OCI-LY1 (cell line): Measurements from ENCODE around the gene CD2AP.

Experiments used
- H2AFZ ChIP-seq: fragments of 200-600 bp; sonication (generic), shearing (Covaris generic); 2 replicates; pipeline ENCODE4 v1.6.0; 2014; ENCODE audit warnings: antibody characterized with exemption, mild to moderate bottlenecking, low read length
- H3F3A ChIP-seq: fragments of 200-600 bp; sonication (generic), shearing (Covaris generic); 2 replicates; pipeline ENCODE4 v1.6.0; 2014; ENCODE audit warnings: mild to moderate bottlenecking, antibody characterized with exemption, low read length, moderate library complexity; ENCODE audit not compliant: insufficient read depth
- H3K27ac ChIP-seq: fragments of 200-600 bp; sonication (generic); 2 replicates; pipeline ENCODE4 v1.5.1; 2014; ENCODE audit warnings: low read length, mixed run types, mild to moderate bottlenecking, low read depth; ENCODE audit not compliant: poor library complexity, severe bottlenecking
- H3K27me3 ChIP-seq: fragments of 200-600 bp; sonication (generic); 2 replicates; pipeline ENCODE4 v1.6.0; 2014; ENCODE audit warnings: antibody characterized with exemption, mild to moderate bottlenecking, low read length, moderate library complexity; ENCODE audit not compliant: insufficient read depth
- H3K36me3 ChIP-seq: fragments of 200-600 bp; sonication (generic); 2 replicates; pipeline ENCODE4 v1.6.1; 2014; ENCODE audit warnings: mild to moderate bottlenecking, antibody characterized with exemption, low read length, moderate library complexity, mixed read lengths; ENCODE audit not compliant: insufficient read depth
- H3K4me1 ChIP-seq: fragments of 200-600 bp; sonication (generic); 2 replicates; pipeline ENCODE4 v1.5.1; 2014; ENCODE audit warnings: mild to moderate bottlenecking, low read length, moderate library complexity; ENCODE audit not compliant: insufficient read depth, severe bottlenecking
- H3K4me2 ChIP-seq: fragments of 200-600 bp; sonication (generic), shearing (Covaris generic); 2 replicates; pipeline ENCODE4 v1.6.1; 2014; ENCODE audit warnings: low read length
- H3K4me3 ChIP-seq: fragments of 200-600 bp; sonication (generic); 2 replicates; pipeline ENCODE4 v1.5.1; 2014; ENCODE audit warnings: low read length, low read depth, mild to moderate bottlenecking, mixed read lengths; ENCODE audit not compliant: poor library complexity, severe bottlenecking
- H3K79me2 ChIP-seq: fragments of 200-600 bp; shearing (Covaris generic); 2 replicates; pipeline ENCODE4 v1.6.1; 2016; ENCODE audit warnings: mixed run types, low read length, mixed read lengths; ENCODE audit not compliant: insufficient read depth
- H3K9ac ChIP-seq: fragments of 200-600 bp; sonication (generic), shearing (Covaris generic); 2 replicates; pipeline ENCODE4 v1.6.1; 2014; ENCODE audit warnings: mild to moderate bottlenecking, low read length, mixed read lengths
- H3K9me2 ChIP-seq: fragments of 200-600 bp; sonication (generic), shearing (Covaris generic); 2 replicates; pipeline ENCODE4 v1.6.1; 2014; ENCODE audit warnings: low read depth, mild to moderate bottlenecking, low read length, mixed read lengths
- H3K9me3 ChIP-seq: fragments of 200-600 bp; shearing (Covaris generic); 2 replicates; pipeline ENCODE4 v1.6.1; 2014; ENCODE audit warnings: low read length, mixed read lengths
- H4K20me1 ChIP-seq: fragments of 200-600 bp; sonication (generic), shearing (Covaris generic); 2 replicates; pipeline ENCODE4 v1.6.0; 2016; ENCODE audit warnings: mild to moderate bottlenecking, low read length; ENCODE audit not compliant: insufficient read depth
- CTCF ChIP-seq: fragments of 200-600 bp; sonication (generic), shearing (Covaris generic); IDR thresholded peaks from 2 replicates; pipeline ENCODE4 v1.5.1; 2017; ENCODE audit warnings: mild to moderate bottlenecking, antibody characterized with exemption, low read length, moderate library complexity, mixed read lengths
- EZH2 ChIP-seq: fragments of 200-600 bp; sonication (generic), shearing (Covaris generic); IDR thresholded peaks from 2 replicates; pipeline ENCODE4 v1.8.0; 2017; ENCODE audit warnings: borderline replicate concordance, mixed run types, mild to moderate bottlenecking, antibody characterized with exemption, low read length, moderate library complexity, mixed read lengths

CD2AP gene

GRCh38 chr6:47473791-47474346 is 3.7 kb upstream of the CD2AP start:
- no peak overlapping the region for H3K4me2 ChIP-seq

GRCh38 chr6:47475319-47475816 is 2.2 kb upstream of the CD2AP start:
- no peak overlapping the region for H2AFZ ChIP-seq
- H3K9me2 ChIP-seq = no peaks in the 10 kb centered on the region
- peaks cover 25% of the 10 kb centered on the region for H3K4me1 ChIP-seq
- no peaks in the 10 kb centered on the region for H3K27me3 ChIP-seq
- no peaks in the 10 kb centered on the region for H3K9me3 ChIP-seq
- TF ChIP-seq CTCF (no peak), EZH2 (no peak)
- H3K27ac ChIP-seq = no peak overlapping the region
- no peaks in the 10 kb centered on the region for H4K20me1 ChIP-seq
- no peaks in the 10 kb centered on the region; the same call in 1 of the 2 replicates for H3F3A ChIP-seq
- H3K4me2 ChIP-seq = no peak overlapping the region
- no peak overlapping the region for H3K9ac ChIP-seq
- peaks cover 21% of the 10 kb centered on the region for H3K79me2 ChIP-seq
- H3K36me3 ChIP-seq = no peaks in the 10 kb centered on the region
- no peak overlapping the region for H3K4me3 ChIP-seq

More at GRCh38 chr6:47473791-47474346, 3.7 kb upstream of the CD2AP start:
- Histone ChIP-seq H3F3A (no peaks in the 10 kb centered on the region; the same call in 1 of the 2 replicates), H3K79me2 (peaks cover 6% of the 10 kb centered on the region), H3K27ac (no peak overlapping the region), H3K4me1 (peaks cover 14% of the 10 kb centered on the region), H3K4me3 (no peak overlapping the region), H3K9ac (no peak overlapping the region), H3K27me3 (no peaks in the 10 kb centered on the region), H3K9me3 (0 out of 2 replicates have a peak, but pooled peaks cover 3% of the 10 kb centered on the region), H4K20me1 (no peaks in the 10 kb centered on the region), H3K9me2 (no peaks in the 10 kb centered on the region), H3K36me3 (no peaks in the 10 kb centered on the region), H2AFZ (no peak overlapping the region)
- TF ChIP-seq CTCF = no peak
- TF ChIP-seq EZH2 = no peak

- Histone ChIP-seq H3K4me1 (peaks cover 40% of the 10 kb centered on the region), H3K9ac (peak overlapping the region; percentile 97)
These were observed 650 bp upstream of the CD2AP start for GRCh38 chr6:47476781-47477496.

More at GRCh38 chr6:47476781-47477496, 650 bp upstream of the CD2AP start:
- H3K79me2 ChIP-seq = peaks cover 36% of the 10 kb centered on the region
- no peaks in the 10 kb centered on the region for H3K9me2 ChIP-seq
- peak overlapping the region; percentile 44; the same call in 1 of the 2 replicates for H2AFZ ChIP-seq
- H3K36me3 ChIP-seq = no peaks in the 10 kb centered on the region
- peak overlapping the region; percentile 68 for H3K4me2 ChIP-seq
- H3K4me3 ChIP-seq = peak overlapping the region; percentile 96
- no peaks in the 10 kb centered on the region for H3F3A ChIP-seq
- H3K27me3 ChIP-seq = no peaks in the 10 kb centered on the region
- H4K20me1 ChIP-seq = no peaks in the 10 kb centered on the region
- no peaks in the 10 kb centered on the region for H3K9me3 ChIP-seq
- peak overlapping the region; percentile 90 for H3K27ac ChIP-seq
- TF ChIP-seq EZH2 (no peak), CTCF (no peak)
